GM10266 (cell line): ENCODE data around the gene LSM7.

ENCODE experiments used
- DNase-seq: peaks from one replicate; pipeline ENCODE4 v3.0.0; 2012; ENCODE audit errors: extremely low spot score
- CTCF ChIP-seq: IDR thresholded peaks from 2 replicates; pipeline ENCODE4 v1.5.1; 2012; ENCODE audit warnings: mild to moderate bottlenecking, low read depth; ENCODE audit not compliant: control insufficient read depth, insufficient read depth; ENCODE audit errors: missing control alignments

LSM7 gene

GRCh38 chr19:2326699-2327360 is 1.6 kb downstream of the LSM7 start:
- no peak for DNase-seq
- no peak for TF ChIP-seq CTCF

GRCh38 chr19:2325281-2326046 is 2.9 kb downstream of the LSM7 start:
- TF ChIP-seq CTCF = no peak
- no peak for DNase-seq

DNA sequence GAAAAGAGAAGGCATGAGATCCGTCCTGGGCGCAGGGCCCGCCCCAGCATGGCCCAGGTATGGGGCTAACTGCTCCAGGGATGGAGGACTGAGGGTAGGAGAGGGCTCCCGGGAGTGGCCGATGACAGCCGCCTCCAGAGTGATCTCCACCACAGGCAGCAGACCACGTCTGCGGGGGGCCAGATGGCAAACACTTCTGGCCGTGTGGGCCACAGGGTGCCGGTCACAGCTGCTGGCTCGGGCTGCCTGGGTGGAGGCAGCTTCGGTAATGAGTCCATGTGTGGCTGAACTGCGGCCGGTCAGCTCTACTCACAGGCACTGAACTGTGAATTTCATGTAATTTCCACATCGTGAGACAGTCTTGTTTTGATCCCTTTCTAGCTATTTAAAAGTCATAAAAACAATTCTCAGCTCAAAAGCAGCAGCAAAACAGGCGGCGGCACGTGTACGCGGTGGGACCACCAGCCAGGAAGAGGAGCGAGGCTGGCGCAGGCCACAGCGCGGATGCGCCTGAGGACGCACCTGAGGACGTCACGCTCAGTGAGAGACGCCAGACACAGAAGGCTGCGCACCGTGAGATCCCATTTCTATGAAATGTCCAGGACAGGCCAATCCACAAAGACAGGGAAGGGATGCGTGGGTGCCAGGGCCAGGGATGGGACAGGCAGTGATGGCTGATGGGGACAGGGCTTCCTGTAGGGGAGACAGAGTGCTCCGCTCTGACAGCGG is 4.0 kb downstream of the LSM7 start:
- no peak for DNase-seq
- TF ChIP-seq CTCF = no peak

- no peak for TF ChIP-seq CTCF
- no peak for DNase-seq
Observed at GRCh38 chr19:2323707-2324106, 4.7 kb downstream of the LSM7 start.

DNA sequence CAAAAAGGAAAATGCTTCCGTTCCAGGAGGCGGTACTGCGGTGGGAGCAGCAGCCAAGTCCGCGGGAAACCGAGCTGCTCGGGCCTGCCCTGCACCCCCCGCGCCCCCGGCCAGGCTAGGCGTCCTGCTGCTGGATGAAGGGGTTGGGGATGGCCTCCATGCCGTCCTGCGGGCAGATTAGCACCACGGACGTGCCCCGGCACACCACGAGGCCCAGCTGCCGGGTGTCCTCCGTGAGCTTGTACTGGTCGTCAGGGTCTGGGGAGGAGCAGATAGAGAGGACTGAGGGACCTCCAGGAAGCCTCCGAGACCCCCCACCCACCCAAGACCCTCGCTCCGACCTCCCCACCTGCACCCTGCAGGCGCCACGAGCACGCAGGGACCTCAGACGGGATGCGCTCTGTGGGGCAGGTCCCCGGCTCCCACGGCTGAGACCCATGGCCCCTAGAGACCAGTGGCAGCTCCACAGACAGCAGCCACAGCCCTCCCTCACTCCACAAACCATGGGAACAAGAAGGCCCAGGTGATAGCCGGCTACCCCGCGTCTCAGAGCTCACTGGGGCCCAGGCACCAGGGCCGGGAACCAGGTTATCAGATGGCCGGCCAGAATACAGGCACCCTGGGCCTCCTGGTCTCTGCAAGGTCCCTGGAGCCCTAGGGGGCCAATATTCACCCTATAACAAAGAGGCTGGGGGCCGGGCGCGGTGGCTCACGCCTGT is 6.7 kb downstream of the LSM7 start:
- DNase-seq = no peak
- TF ChIP-seq CTCF = no peak

GRCh38 chr19:2320939-2321338 is 7.4 kb downstream of the LSM7 start:
- no peak for DNase-seq
- no peak for TF ChIP-seq CTCF
